Measurements from ENCODE around the gene RNU5B-1. TPM values are rescaled to one million over a fixed set of nuclear protein-coding genes. Genes with fewer than 3 reads are reported as not detected.

The RNU5B-1 gene
- polyA plus RNA-seq, 5 donors, result not detected

- no peak for DNase-seq
Measured at GRCh38 chr15:65326818-65327217, 22.3 kb downstream of the RNU5B-1 start.

GRCh38 chr15:65327651-65328393, 23.3 kb downstream of the RNU5B-1 start:
- DNase-seq, result no peak

GRCh38 chr15:65328506-65329287, 24.2 kb downstream of the RNU5B-1 start:
- no peak for DNase-seq

GRCh38 chr15:65329288-65329983, 25.0 kb downstream of the RNU5B-1 start:
- DNase-seq, result no peak

GRCh38 chr15:65329984-65330735, 25.7 kb downstream of the RNU5B-1 start:
- no peak for DNase-seq

- DNase-seq, result no peak
Measured at GRCh38 chr15:65330934-65331645, 26.6 kb downstream of the RNU5B-1 start.

- no peak for DNase-seq
Measured at GRCh38 chr15:65331811-65332210, 27.3 kb downstream of the RNU5B-1 start.

GRCh38 chr15:65332391-65333147, 28.1 kb downstream of the RNU5B-1 start:
- no peak for DNase-seq

GRCh38 chr15:65333148-65333820, 28.8 kb downstream of the RNU5B-1 start:
- no peak for DNase-seq

GRCh38 chr15:65333856-65334255, 29.4 kb downstream of the RNU5B-1 start:
- DNase-seq, result no peak

GRCh38 chr15:65334586-65335231, 30.2 kb downstream of the RNU5B-1 start:
- DNase-seq, result no peak

- DNase-seq, result no peak
Measured at GRCh38 chr15:65335278-65336055, 31.0 kb downstream of the RNU5B-1 start.

GRCh38 chr15:65336493-65337435, 32.3 kb downstream of the RNU5B-1 start:
- no peak for DNase-seq

GRCh38 chr15:65337436-65338070, 33.1 kb downstream of the RNU5B-1 start:
- no peak for DNase-seq

GRCh38 chr15:65338366-65338765, 33.9 kb downstream of the RNU5B-1 start:
- no peak for DNase-seq

- no peak for DNase-seq
Measured at GRCh38 chr15:65338823-65339222, 34.3 kb downstream of the RNU5B-1 start.

GRCh38 chr15:65339416-65339815, 34.9 kb downstream of the RNU5B-1 start:
- no peak for DNase-seq
